Calu3 (cell line): ENCODE results near the gene MT1H. TPM values are rescaled to one million over a fixed set of nuclear protein-coding genes. Genes with fewer than 3 reads are reported as not detected.

Source experiments
- BruUV-seq: library from RNA; stranded (reverse); fragments of 400-500 nt; replicated peaks from 2 replicates; lab custom pipeline; 2021; lab: Mats Ljungman, UMichigan
- CTCF ChIA-PET: fragments of 300-600 bp; sonication (Branson Sonifier 250); formaldehyde crosslinking; loops from one replicate; lab custom pipeline; 2022; ENCODE audit warnings: antibody characterized with exemption; lab: Charles Lee
- DNase-seq: peaks from one replicate; pipeline ENCODE4 v3.0.0; 2022
- H3K27ac Mint-ChIP-seq: one replicate; pipeline ENCODE4 v1.8.0; 2022; ENCODE audit warnings: mixed read lengths; ENCODE audit not compliant: unreplicated experiment
- H3K27me3 Mint-ChIP-seq: one replicate; pipeline ENCODE4 v1.8.0; 2022; ENCODE audit warnings: mixed read lengths; ENCODE audit not compliant: unreplicated experiment
- H3K36me3 Mint-ChIP-seq: one replicate; pipeline ENCODE4 v1.8.0; 2022; ENCODE audit warnings: mild to moderate bottlenecking, moderate library complexity, mixed read lengths; ENCODE audit not compliant: insufficient read depth, unreplicated experiment
- H3K4me1 Mint-ChIP-seq: one replicate; pipeline ENCODE4 v1.8.0; 2022; ENCODE audit warnings: mild to moderate bottlenecking, low read depth, mixed read lengths; ENCODE audit not compliant: unreplicated experiment
- H3K4me3 Mint-ChIP-seq: one replicate; pipeline ENCODE4 v1.8.0; 2022; ENCODE audit warnings: mild to moderate bottlenecking, low read depth, moderate library complexity, mixed read lengths; ENCODE audit not compliant: unreplicated experiment
- H3K9me3 Mint-ChIP-seq: one replicate; pipeline ENCODE4 v1.8.0; 2022; ENCODE audit warnings: low read depth, mixed read lengths; ENCODE audit not compliant: unreplicated experiment
- CTCF ChIP-seq: fragments of 200-600 bp; IDR thresholded peaks from one replicate; pipeline ENCODE4 v1.8.0; 2022; ENCODE audit warnings: antibody characterized with exemption; ENCODE audit not compliant: unreplicated experiment
- intact Hi-C: fragments of 100-400 bp; cut with micrococcal nuclease; formaldehyde crosslinking; loops from one replicate; pipeline ENCODE4 v1.10.0; 2022; ENCODE audit not compliant: unreplicated experiment
- total RNA-seq: library from RNA; stranded (reverse); gene quantifications from 2 replicates; pipeline ENCODE4 v1.2.3, GENCODE V29; 2022

The MT1H gene
- total RNA-seq, 1 experiment from 2014 or later: not detected

- BruUV-seq: no TSS peak
- no peaks in the 10 kb centered on the region for H3K4me1 Mint-ChIP-seq
- intact Hi-C loops: no loop called here
- H3K36me3 Mint-ChIP-seq: peaks cover 6% of the 10 kb centered on the region
- no peak for DNase-seq
- TF ChIP-seq CTCF: no peak
- no peak overlapping the region for H3K27ac Mint-ChIP-seq
- no peak overlapping the region for H3K4me3 Mint-ChIP-seq
- CTCF ChIA-PET: interaction anchor here (1.4 kb wide), 1 partner anchor 35 kb away, joined by 4 read pairs; no protein-coding TSS in a partner anchor
- H3K9me3 Mint-ChIP-seq: no peaks in the 10 kb centered on the region
- H3K27me3 Mint-ChIP-seq: peaks cover 48% of the 10 kb centered on the region
Measured at GRCh38 chr16:56652600-56652999, 17.0 kb upstream of the MT1H start.

GRCh38 chr16:56653218-56653617, 16.4 kb upstream of the MT1H start:
- Mint-ChIP-seq H3K4me1 (no peaks in the 10 kb centered on the region), H3K27me3 (peaks cover 42% of the 10 kb centered on the region), H3K4me3 (no peak overlapping the region), H3K36me3 (peaks cover 12% of the 10 kb centered on the region), H3K27ac (no peak overlapping the region), H3K9me3 (no peaks in the 10 kb centered on the region)
- no peak for TF ChIP-seq CTCF
- intact Hi-C loops: no loop called here
- no TSS peak for BruUV-seq
- DNase-seq: no peak
- CTCF ChIA-PET: interaction anchor here (1.4 kb wide), 1 partner anchor 35 kb away, joined by 4 read pairs; no protein-coding TSS in a partner anchor

GRCh38 chr16:56657555-56658326, 11.9 kb upstream of the MT1H start, which contains the start of gene MT1F:
TSS of gene MT1F (plus strand) at chr16:56657959. CDS start at chr16:56658059, 100 bp downstream.
- Mint-ChIP-seq H3K27me3 (peaks cover 38% of the 10 kb centered on the region), H3K4me3 (peak within 1 kb of the TSS; percentile 75), H3K4me1 (no peaks in the 10 kb centered on the region), H3K36me3 (peaks cover 12% of the 10 kb centered on the region), H3K27ac (peak within 1 kb of the TSS; percentile 11), H3K9me3 (no peaks in the 10 kb centered on the region)
- peak; percentile 83 for DNase-seq
- no peak for TF ChIP-seq CTCF
- intact Hi-C loops: no loop called here
- BruUV-seq: no TSS peak
- CTCF ChIA-PET: interaction anchor here (0.6 to 0.9 kb wide), 6 partner anchors 27 to 737 kb away, joined by 3 to 5 read pairs (median 3); no protein-coding TSS in a partner anchor

DNA sequence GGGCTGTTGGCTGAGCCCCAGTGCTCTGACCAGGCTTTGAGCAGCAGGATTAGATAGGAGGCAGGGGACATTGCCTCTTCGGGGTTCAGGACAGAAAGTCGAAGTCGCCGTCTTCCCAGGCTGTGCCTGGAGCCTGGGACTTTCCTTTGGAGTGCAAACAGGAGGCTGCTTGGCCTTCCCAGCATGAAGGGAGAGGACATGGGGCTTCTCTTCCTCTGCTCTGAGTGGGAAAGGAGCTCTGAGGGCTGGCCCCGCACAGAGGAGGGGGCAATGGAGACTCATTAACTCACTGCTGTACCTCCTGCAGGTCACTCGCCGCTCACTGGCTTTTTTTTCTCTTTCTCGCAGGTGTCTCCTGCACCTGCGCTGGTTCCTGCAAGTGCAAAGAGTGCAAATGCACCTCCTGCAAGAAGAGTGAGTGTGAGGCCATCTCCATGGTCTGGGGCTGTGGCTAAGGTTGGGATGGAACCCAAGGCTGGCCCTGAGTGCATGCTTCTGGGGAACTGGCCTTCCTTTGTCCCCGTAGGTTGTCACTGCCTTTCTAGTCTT, 11.2 kb upstream of the MT1H start:
- no peak for TF ChIP-seq CTCF
- H3K9me3 Mint-ChIP-seq: no peaks in the 10 kb centered on the region
- peak overlapping the region; percentile 11 for H3K27ac Mint-ChIP-seq
- peaks cover 12% of the 10 kb centered on the region for H3K36me3 Mint-ChIP-seq
- intact Hi-C loops: no loop called here
- H3K4me1 Mint-ChIP-seq: no peaks in the 10 kb centered on the region
- peak overlapping the region; percentile 75 for H3K4me3 Mint-ChIP-seq
- BruUV-seq: no TSS peak
- peaks cover 38% of the 10 kb centered on the region for H3K27me3 Mint-ChIP-seq
- CTCF ChIA-PET: interaction anchor here (0.9 kb wide), 1 partner anchor 55 kb away, joined by 3 read pairs; no protein-coding TSS in a partner anchor
- no peak for DNase-seq
